ENCODE measurements around the gene RNPEP. TPM values are rescaled to one million over a fixed set of nuclear protein-coding genes. Genes with fewer than 3 reads are reported as not detected.
A peak's percentile ranks its signal among the peaks of the same experiment; 100 is the strongest.
"Not testable (repeated sequence)": the region's sequence is repeated elsewhere in the genome, so short reads cannot be mapped to it uniquely, and the experiment has no call there.

Gene RNPEP
- total RNA-seq, 1 donor: 74.2 TPM

DNA sequence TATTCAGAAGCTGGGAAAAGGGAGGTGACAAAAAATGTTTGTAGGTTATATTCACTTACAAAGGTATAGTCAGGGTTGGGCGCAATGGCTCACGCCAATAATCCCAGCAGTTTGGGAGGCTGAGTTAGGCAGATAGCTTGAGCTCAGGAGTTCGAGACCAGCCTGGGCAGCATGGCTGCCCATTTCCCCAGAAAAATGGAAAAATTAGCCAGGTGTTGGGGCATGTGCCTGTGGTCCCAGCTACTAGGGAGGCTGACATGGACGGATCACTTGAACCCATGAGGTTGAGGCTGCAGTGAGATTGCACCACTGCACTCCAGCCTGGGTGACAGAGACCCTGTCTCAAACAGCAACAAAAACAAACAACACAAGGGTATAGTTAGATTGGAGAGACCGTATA lies 24.1 kb upstream of the RNPEP start:
- Histone ChIP-seq H3K36me3 (ENCODE audit: insufficient read depth, low read length) (peaks cover 52% of the 10 kb centered on the region), H3K9me3 (ENCODE audit: low read depth, low read length) (no peaks in the 10 kb centered on the region), H3K79me2 (ENCODE audit: insufficient read depth, low read length) (peaks cover 49% of the 10 kb centered on the region), H2AFZ (ENCODE audit: low read length) (no peak overlapping the region), H3K4me2 (ENCODE audit: insufficient read depth, low read length) (no peak overlapping the region), H3K27ac (ENCODE audit: low read depth, low read length) (no peak overlapping the region), H3K4me3 (ENCODE audit: insufficient read depth, low read length) (no peak overlapping the region), H4K20me1 (ENCODE audit: insufficient read depth, low read length) (peaks cover 7% of the 10 kb centered on the region), H3K27me3 (ENCODE audit: insufficient read depth, low read length) (no peaks in the 10 kb centered on the region), H3K4me1 (ENCODE audit: insufficient read depth, low read length) (peaks cover 10% of the 10 kb centered on the region)
- DNase-seq (ENCODE audit: insufficient read length, low spot score, missing footprints): no peak
- no peak for TF ChIP-seq CTCF (IDR thresholded peaks at IDR 0.05; ENCODE audit: extremely low read depth, low read depth, low read length)

DNA sequence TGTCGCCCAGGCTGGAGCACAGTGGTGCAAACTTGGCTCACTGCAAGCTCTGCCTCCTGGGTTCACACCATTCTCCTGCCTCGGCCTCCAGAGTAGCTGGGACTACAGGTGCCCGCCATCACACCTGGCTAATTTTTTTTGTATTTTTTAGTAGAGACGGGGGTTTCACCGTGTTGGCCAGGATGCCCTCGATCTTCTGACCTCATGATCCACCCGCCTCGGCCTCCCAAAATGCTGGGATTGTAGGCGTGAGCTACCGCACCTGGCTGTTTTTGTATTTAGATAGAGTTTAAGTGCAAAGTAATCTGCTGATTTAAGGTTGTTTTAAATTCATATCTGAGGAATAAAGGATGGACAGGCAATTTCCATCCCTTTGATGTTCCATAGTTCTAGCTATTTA lies 20.1 kb upstream of the RNPEP start:
- H3K27ac ChIP-seq (ENCODE audit: low read depth, low read length); H3K27me3 ChIP-seq (ENCODE audit: insufficient read depth, low read length); H3K4me3 ChIP-seq (ENCODE audit: insufficient read depth, low read length); H3K4me2 ChIP-seq (ENCODE audit: insufficient read depth, low read length); H3K9me3 ChIP-seq (ENCODE audit: low read depth, low read length); H3K4me1 ChIP-seq (ENCODE audit: insufficient read depth, low read length); H2AFZ ChIP-seq (ENCODE audit: low read length); H4K20me1 ChIP-seq (ENCODE audit: insufficient read depth, low read length); DNase-seq (ENCODE audit: insufficient read length, low spot score, missing footprints): not testable (repeated sequence)
- peaks cover 79% of the 10 kb centered on the region for H3K36me3 ChIP-seq (ENCODE audit: insufficient read depth, low read length)
- peaks cover 45% of the 10 kb centered on the region for H3K79me2 ChIP-seq (ENCODE audit: insufficient read depth, low read length)

- Histone ChIP-seq H3K4me1 (ENCODE audit: insufficient read depth, low read length) (peaks cover 7% of the 10 kb centered on the region), H3K79me2 (ENCODE audit: insufficient read depth, low read length) (peaks cover 37% of the 10 kb centered on the region), H3K36me3 (ENCODE audit: insufficient read depth, low read length) (peaks cover 81% of the 10 kb centered on the region), H3K4me2 (ENCODE audit: insufficient read depth, low read length) (no peak overlapping the region), H3K27me3 (ENCODE audit: insufficient read depth, low read length) (no peaks in the 10 kb centered on the region), H3K4me3 (ENCODE audit: insufficient read depth, low read length) (no peak overlapping the region), H3K9me3 (ENCODE audit: low read depth, low read length) (no peaks in the 10 kb centered on the region), H4K20me1 (ENCODE audit: insufficient read depth, low read length) (peaks cover 5% of the 10 kb centered on the region), H3K27ac (ENCODE audit: low read depth, low read length) (peak overlapping the region; percentile 28), H2AFZ (ENCODE audit: low read length) (no peak overlapping the region)
- TF ChIP-seq CTCF (IDR thresholded peaks at IDR 0.05; ENCODE audit: extremely low read depth, low read depth, low read length): no peak
- DNase-seq (ENCODE audit: insufficient read length, low spot score, missing footprints): no peak
Observed at GRCh38 chr1:201964261-201964660, 18.2 kb upstream of the RNPEP start.

GRCh38 chr1:201966171-201966570 lies 16.3 kb upstream of the RNPEP start:
- H3K27me3 ChIP-seq (ENCODE audit: insufficient read depth, low read length): no peaks in the 10 kb centered on the region
- peaks cover 7% of the 10 kb centered on the region for H3K4me1 ChIP-seq (ENCODE audit: insufficient read depth, low read length)
- H3K9me3 ChIP-seq (ENCODE audit: low read depth, low read length): no peaks in the 10 kb centered on the region
- peaks cover 31% of the 10 kb centered on the region for H3K79me2 ChIP-seq (ENCODE audit: insufficient read depth, low read length)
- H2AFZ ChIP-seq (ENCODE audit: low read length): no peak overlapping the region
- no peak for DNase-seq (ENCODE audit: insufficient read length, low spot score, missing footprints)
- peaks cover 5% of the 10 kb centered on the region for H4K20me1 ChIP-seq (ENCODE audit: insufficient read depth, low read length)
- no peak for TF ChIP-seq CTCF (IDR thresholded peaks at IDR 0.05; ENCODE audit: extremely low read depth, low read depth, low read length)
- no peak overlapping the region for H3K4me3 ChIP-seq (ENCODE audit: insufficient read depth, low read length)
- H3K27ac ChIP-seq (ENCODE audit: low read depth, low read length): no peak overlapping the region
- peaks cover 81% of the 10 kb centered on the region for H3K36me3 ChIP-seq (ENCODE audit: insufficient read depth, low read length)
- no peak overlapping the region for H3K4me2 ChIP-seq (ENCODE audit: insufficient read depth, low read length)
